H54 (cell line): Measurements from ENCODE around the gene KRT14.

ENCODE experiments used
- DNase-seq: peaks from one replicate; pipeline ENCODE4 v3.0.0; 2011; ENCODE audit warnings: low spot score, mixed read lengths; ENCODE audit not compliant: insufficient read length
- FAIRE-seq: peaks from 3 replicates; lab custom pipeline; 2011; peaks lifted over from hg19 to GRCh38; lab: Jason Lieb, UNC
- POLR2A ChIP-seq: IDR thresholded peaks from 2 replicates; pipeline ENCODE4 v1.6.1; 2011; ENCODE audit warnings: low read depth, mild to moderate bottlenecking, low read length

KRT14 gene

DNA sequence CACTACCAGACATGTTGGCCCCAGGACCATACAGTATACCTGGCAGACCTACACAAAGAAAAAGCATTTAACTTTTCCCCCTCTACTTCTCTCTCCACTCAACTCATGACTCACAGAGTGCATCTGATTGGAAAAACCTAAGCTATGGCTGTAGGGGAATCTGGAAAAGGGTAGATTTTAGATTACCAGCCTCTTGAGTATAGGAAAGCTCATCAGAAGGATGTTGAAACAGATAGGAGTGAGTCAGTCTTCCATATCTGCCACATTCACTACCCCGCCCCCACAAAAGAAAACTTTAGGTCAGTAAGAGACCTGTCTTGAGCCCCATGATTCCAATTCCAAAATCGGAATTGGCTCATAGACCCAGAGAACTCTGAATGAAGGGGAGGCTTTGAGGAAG lies 27.1 kb downstream of the KRT14 start:
- FAIRE-seq: no peak
- no peak for TF ChIP-seq POLR2A
- no peak for DNase-seq

GRCh38 chr17:41556931-41557330 lies 29.8 kb downstream of the KRT14 start:
- no peak for TF ChIP-seq POLR2A
- FAIRE-seq (no peak), DNase-seq (no peak)

DNA sequence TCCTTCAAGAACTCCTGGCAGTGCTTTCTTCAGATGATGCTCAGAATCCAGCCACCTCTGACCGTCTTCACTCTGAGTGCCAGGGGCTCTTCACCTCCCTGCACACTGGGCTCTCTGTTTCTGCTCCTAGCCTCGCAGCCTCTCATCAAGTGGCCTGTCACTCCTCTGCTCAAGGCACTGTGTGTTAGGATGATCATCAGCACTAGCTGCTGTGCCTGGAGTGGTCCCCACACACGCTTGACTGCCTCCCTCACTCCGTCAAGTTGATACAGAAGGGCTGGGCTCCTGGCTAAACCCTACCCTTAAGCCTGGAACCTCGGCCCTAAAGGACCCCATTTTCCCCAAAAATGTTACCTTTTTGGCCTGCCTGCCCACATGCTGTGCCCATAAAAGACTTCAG lies 30.4 kb downstream of the KRT14 start:
- DNase-seq (no peak), FAIRE-seq (no peak)
- no peak for TF ChIP-seq POLR2A

DNA sequence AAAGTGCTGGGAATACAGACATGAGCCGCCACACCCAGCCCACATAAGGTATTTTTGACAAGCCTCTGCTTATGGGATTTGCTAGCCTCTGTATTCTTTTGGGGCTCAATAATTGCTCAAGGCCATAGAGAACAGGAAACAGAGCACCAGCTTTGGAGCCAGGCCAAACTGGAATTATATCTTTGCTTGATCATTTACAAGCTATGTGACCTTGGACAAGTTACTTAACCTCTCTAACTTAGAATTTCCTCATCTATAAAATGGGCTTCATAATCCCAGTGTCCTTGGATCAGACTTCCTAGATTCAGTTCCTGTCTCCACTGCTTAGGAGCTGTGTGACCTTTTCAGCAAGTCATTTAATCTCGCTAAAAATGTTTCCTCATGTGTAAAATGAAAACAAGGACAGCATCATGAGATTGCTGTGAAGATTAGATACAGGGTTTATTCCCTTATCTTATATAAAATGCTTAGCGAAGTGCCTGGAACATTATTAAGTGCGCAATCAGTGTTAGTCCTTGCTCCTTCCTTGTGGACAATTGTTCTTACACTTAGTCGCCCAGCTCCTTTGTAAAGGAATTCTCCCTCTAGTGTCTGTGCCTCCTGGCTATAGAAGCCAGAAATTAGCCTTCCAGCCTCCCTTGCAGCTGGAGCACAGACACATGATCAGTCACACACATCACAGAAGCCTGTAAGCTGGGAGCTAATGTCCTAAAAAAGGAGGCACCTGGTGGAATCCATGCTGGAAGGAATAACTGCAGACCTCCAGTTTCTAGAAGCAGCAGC lies 31.4 kb downstream of the KRT14 start:
- FAIRE-seq (no peak), DNase-seq (no peak)
- TF ChIP-seq POLR2A: no peak

DNA sequence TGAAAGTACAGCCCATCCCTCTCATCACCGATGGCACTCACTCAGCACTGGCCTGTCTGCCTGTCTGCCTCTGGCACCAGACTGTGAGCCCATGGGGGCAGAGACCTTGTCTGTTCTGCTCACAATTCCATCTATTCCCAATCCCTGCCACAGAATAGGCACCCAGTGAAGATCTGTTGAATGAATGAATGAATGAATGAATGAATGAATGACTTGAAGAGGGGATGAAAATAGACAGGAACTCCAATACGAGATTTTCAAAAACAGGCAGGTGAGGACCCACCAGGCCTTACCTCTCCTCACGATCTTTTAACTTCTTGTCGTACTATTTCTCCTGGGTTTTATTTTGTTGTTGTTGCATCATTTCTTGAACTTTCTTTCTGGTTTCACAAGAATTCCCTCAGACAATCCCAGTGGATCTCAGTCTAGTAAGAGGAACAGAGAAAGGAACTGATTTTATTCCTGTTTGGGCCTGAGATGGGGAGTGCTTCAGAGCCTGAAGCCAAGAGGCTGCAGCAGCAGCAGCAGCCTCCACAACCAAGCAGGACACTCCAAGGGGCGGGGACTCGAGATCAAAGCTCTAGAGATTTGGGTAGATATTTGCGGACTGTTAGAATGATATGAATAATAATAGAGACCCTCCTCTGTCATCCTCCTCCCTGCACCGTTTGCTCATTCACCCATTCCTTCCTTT lies 32.6 kb downstream of the KRT14 start:
- no peak for TF ChIP-seq POLR2A
- DNase-seq: no peak
- FAIRE-seq: no peak

DNA sequence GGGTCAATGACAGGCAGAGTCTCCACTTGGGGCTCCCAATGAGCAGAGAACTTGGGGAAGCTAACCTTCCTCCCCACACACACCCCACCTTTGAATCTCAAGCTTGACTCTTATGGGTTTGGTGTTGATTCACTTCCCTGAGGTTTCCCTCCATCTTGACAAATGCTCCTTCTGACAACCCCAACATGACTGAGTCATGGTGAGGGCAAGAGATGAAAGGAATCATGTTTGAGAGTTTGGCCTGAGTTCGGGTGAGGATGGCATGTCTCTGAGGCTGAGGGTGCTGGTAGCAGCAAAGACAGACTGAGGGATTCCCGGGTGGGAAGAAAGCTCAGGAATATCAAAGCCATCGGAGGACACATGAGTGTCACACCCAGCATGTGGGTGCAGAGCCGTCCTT lies 33.5 kb downstream of the KRT14 start:
- no peak for TF ChIP-seq POLR2A
- DNase-seq (no peak), FAIRE-seq (no peak)

DNA sequence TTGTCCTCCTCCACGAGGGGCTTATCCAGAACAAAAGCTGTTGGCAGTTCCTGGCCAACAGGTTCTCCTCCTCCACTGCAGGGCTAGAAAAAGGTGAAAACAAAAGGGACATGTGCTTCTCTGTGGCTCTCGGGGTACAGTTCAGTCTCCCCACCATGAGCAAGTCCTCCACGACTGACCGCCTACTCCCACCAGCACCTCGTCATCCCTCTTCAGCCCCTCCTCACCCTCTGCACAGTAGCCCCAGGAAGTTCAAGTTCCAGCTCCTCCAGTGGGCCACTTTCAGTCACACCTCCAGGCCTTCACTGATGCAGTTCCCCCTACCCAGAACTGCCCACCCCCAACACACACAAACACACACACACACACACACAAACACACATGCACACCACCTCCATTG lies 34.2 kb downstream of the KRT14 start:
- FAIRE-seq (no peak), DNase-seq (no peak)
- no peak for TF ChIP-seq POLR2A

GRCh38 chr17:41551365-41551764 lies 35.3 kb downstream of the KRT14 start:
- TF ChIP-seq POLR2A: no peak
- DNase-seq: no peak
- no peak for FAIRE-seq

DNA sequence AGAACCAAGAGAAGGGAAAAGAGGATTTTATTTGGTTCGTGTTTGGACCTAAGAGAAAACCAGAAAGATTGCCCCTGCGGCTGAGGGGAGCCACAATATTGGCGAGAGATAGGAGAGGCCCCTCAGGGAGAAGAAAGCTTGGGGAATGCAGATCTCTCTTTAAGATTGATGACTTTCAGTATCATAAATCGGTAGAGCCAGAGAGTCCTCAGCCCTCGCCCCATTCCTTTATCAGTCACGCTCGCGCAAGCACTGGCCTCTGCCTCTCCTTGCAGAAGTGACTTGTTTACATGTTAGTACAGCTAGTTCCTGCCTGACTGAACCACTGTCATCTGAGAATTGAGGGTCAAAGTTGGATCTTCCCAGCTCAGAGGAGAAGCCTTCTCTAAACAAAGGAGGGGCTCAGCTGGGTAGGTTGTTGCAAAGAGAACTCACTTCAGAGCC lies 37.1 kb downstream of the KRT14 start:
- FAIRE-seq (no peak), DNase-seq (no peak)
- no peak for TF ChIP-seq POLR2A

DNA sequence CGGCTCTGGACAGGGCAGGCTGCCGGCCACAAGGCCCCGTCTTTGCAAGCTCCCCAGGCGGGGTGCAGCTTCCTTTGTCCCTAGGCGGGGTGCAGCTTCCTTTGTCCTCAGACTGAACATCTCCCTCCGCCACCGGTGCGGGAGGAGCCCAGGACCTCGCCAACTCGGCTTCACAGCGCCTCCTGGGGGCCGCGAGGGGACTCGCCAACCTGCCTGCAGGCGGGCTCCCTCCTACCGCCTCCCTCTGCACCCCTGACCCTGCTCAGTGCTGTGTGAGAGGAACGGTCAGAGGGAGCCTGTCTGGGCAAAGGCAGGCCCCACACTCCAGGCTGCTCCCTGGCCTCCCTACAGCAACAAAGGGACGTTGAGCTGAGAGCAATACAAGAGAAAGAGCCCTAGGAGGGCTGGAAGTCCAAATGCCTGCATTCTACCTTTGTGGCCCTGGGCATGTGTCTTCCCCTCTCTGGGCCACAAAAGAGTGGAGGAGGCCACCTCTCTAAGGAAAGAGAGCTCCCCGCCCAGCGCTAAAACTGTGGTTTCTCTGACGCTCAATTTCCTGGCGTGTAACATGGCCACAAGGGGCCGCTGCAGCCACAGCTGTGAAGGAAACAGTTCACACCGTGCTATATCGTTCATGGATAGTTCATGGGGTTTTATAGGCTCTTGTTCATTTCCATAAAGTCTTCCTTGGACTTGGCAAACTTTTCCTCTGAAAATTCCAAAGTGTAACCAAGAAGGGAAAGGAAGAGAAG lies 37.7 kb downstream of the KRT14 start:
- DNase-seq (peak; percentile 85), FAIRE-seq (no peak)
- no peak; the same call in 1 of the 2 replicates for TF ChIP-seq POLR2A

DNA sequence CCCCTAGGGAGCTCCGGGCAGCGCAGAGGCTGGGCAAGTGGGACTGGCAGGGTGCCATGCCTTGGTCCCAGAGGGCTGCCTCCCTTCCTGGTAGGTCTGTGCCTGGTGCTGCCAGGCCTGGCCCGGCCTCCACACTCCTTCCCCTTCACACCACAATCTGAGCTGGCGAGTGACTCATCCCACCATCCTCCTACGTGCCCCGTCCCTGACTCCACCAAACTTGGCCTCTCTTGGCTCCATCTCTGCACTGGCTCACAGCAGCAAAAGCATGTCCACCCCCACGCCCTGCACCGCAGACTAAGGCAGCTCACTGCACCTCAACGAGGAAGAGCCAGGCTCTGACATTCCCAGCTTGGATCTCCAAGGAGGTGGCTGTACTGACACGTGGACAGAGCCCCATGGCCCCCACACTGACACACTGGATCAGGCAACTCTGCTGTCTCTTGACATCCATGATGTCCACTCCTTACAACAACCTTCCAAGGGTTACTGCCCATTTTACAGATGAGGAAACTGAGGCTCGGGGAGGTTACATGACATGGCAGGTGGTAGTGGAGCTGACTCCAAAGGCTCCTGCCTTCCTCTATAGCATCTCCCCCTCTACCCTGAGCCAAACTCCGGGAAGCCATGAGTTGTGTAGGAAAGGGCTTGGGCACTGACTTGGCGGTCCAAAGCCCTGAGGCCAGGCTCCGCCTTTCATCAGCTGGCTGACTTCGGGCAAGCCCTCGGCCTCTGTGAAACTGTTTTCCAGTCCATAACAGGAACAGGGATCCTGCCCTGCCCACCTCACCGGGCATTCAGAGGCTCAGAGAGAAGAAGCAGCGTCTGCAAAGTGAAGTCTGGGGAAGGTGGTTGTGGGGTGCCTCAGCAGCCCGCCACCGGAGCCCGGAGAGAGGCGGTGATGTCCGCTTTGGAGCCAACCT lies 38.5 kb downstream of the KRT14 start:
- FAIRE-seq: peak; percentile 45
- peak; percentile 36 for TF ChIP-seq POLR2A
- peak; percentile 93 for DNase-seq

GRCh38 chr17:41547378-41547841 lies 39.3 kb downstream of the KRT14 start:
- peak; percentile 0; the same call in 1 of the 2 replicates for TF ChIP-seq POLR2A
- FAIRE-seq: no peak
- no peak for DNase-seq

- no peak for FAIRE-seq
- TF ChIP-seq POLR2A: no peak
- no peak for DNase-seq
Measured at GRCh38 chr17:41546819-41547218, 39.9 kb downstream of the KRT14 start.
